Type B pancreatic cell (in vitro differentiated cells): Measurements from ENCODE around the gene TAF15. TPM values are rescaled to one million over a fixed set of nuclear protein-coding genes. Genes with fewer than 3 reads are reported as not detected.
A peak's percentile ranks its signal among the peaks of the same experiment; 100 is the strongest.

ENCODE experiments used
- DNase-seq: peaks from one replicate; pipeline ENCODE4 v3.0.0; 2021; ENCODE audit warnings: mixed read lengths; ENCODE audit not compliant: unreplicated experiment; ENCODE audit errors: extremely low spot score
- H3K27ac Mint-ChIP-seq: 2 replicates; pipeline ENCODE4 v1.8.0; 2021; ENCODE audit warnings: mild to moderate bottlenecking, mixed read lengths
- H3K27me3 Mint-ChIP-seq: 2 replicates; pipeline ENCODE4 v1.8.0; 2021; ENCODE audit warnings: mixed read lengths
- H3K36me3 Mint-ChIP-seq: 2 replicates; pipeline ENCODE4 v1.8.0; 2021; ENCODE audit warnings: mixed read lengths
- H3K4me1 Mint-ChIP-seq: one replicate; pipeline ENCODE4 v1.8.0; 2021; ENCODE audit warnings: mixed read lengths; ENCODE audit not compliant: unreplicated experiment
- H3K4me3 Mint-ChIP-seq: 2 replicates; pipeline ENCODE4 v1.8.0; 2021; ENCODE audit warnings: mild to moderate bottlenecking, mixed read lengths
- H3K9me3 Mint-ChIP-seq: 2 replicates; pipeline ENCODE4 v1.8.0; 2021; ENCODE audit warnings: mixed read lengths
- CTCF ChIP-seq: fragments of 200-600 bp; sonication (generic); conservative IDR thresholded peaks from 2 replicates; pipeline ENCODE4 v1.5.0; 2021; ENCODE audit warnings: antibody characterized with exemption, mild to moderate bottlenecking
- long read RNA-seq: library from polyadenylated mRNA; unstranded; transcript quantifications from one replicate; pipeline ENCODE4 v2.0.0, GENCODE V29; 2020
- total RNA-seq: library from RNA; stranded (reverse); gene quantifications from 2 replicates; pipeline ENCODE4 v1.2.1, GENCODE V29; 2021; ENCODE audit warnings: low replicate concordance

Gene TAF15
- 173 and 223 TPM in 2 replicates for total RNA-seq
- long read RNA-seq, transcript TAF15-213 (7 exons, 760 nt) = major isoform, 9 of 22 reads
- long read RNA-seq, partial matches to known transcripts = 5 of 22 reads
- long read RNA-seq, other reads (novel, unspliced or antisense) = 5 of 22 reads

- H3K4me1 Mint-ChIP-seq = peaks cover 31% of the 10 kb centered on the region
- H3K36me3 Mint-ChIP-seq = peaks cover 8% of the 10 kb centered on the region
- peak; percentile 76 for TF ChIP-seq CTCF
- no peaks in the 10 kb centered on the region for H3K9me3 Mint-ChIP-seq
- DNase-seq = peak; percentile 96
- H3K27ac Mint-ChIP-seq = peak within 1 kb of the TSS; percentile 96
- peak within 1 kb of the TSS; percentile 94 for H3K4me3 Mint-ChIP-seq
- H3K27me3 Mint-ChIP-seq = no peaks in the 10 kb centered on the region
These were observed at the start of gene TAF15 for GRCh38 chr17:35808962-35809854. Gene TAF15 (plus strand): TSS chr17:35809484. CDS start chr17:35809570, 86 bp downstream.

GRCh38 chr17:35760587-35760986 is 48.7 kb upstream of the TAF15 start, which contains the start of gene C17orf50:
Gene C17orf50 (plus strand): TSS chr17:35760887. CDS start chr17:35760942, 55 bp downstream.
- Mint-ChIP-seq H3K27me3 (no peaks in the 10 kb centered on the region), H3K4me3 (no peak within 1 kb of the TSS), H3K36me3 (no peaks in the 10 kb centered on the region), H3K27ac (no peak within 1 kb of the TSS), H3K4me1 (peaks cover 10% of the 10 kb centered on the region), H3K9me3 (no peaks in the 10 kb centered on the region)
- DNase-seq = no peak
- TF ChIP-seq CTCF = no peak

GRCh38 chr17:35761601-35762000 is 47.7 kb upstream of the TAF15 start:
- DNase-seq = no peak
- no peak overlapping the region for H3K4me3 Mint-ChIP-seq
- H3K9me3 Mint-ChIP-seq = no peaks in the 10 kb centered on the region
- H3K36me3 Mint-ChIP-seq = no peaks in the 10 kb centered on the region
- no peak overlapping the region for H3K27ac Mint-ChIP-seq
- H3K4me1 Mint-ChIP-seq = peaks cover 16% of the 10 kb centered on the region
- no peak for TF ChIP-seq CTCF
- no peaks in the 10 kb centered on the region for H3K27me3 Mint-ChIP-seq

- Mint-ChIP-seq H3K27ac (no peak overlapping the region), H3K4me1 (peaks cover 16% of the 10 kb centered on the region), H3K4me3 (peak overlapping the region; percentile 81), H3K36me3 (no peaks in the 10 kb centered on the region), H3K9me3 (no peaks in the 10 kb centered on the region), H3K27me3 (peaks cover 6% of the 10 kb centered on the region)
- DNase-seq = no peak
- no peak for TF ChIP-seq CTCF
These were observed 45.5 kb upstream of the TAF15 start for GRCh38 chr17:35763767-35764122.

- Mint-ChIP-seq H3K27me3 (peaks cover 6% of the 10 kb centered on the region), H3K4me3 (peak overlapping the region; percentile 93), H3K36me3 (no peaks in the 10 kb centered on the region), H3K4me1 (peaks cover 16% of the 10 kb centered on the region), H3K9me3 (no peaks in the 10 kb centered on the region), H3K27ac (peak overlapping the region; percentile 58)
- peak; percentile 96 for TF ChIP-seq CTCF
- DNase-seq = peak; percentile 94
These were observed 44.9 kb upstream of the TAF15 start for GRCh38 chr17:35764123-35764991.
